Stimulated activated CD4-positive, alpha-beta T cell treated with anti-CD3 and anti-CD28 coated beads, Interleukin-4, amount 100 ng/mL, for 1 hour (primary cell): Measurements from ENCODE around the gene TMEM218.
"Not testable (repeated sequence)": the region's sequence is repeated elsewhere in the genome, so short reads cannot be mapped to it uniquely, and the experiment has no call there.

Experiments used
- DNase-seq: peaks from one replicate; pipeline ENCODE4 v3.0.0-alpha.2; 2020

TMEM218 gene

GRCh38 chr11:125073616-125074483, 37.6 kb downstream of the TMEM218 start:
- DNase-seq: no peak

GRCh38 chr11:125072961-125073590, 38.4 kb downstream of the TMEM218 start:
- no peak for DNase-seq

- DNase-seq: no peak
Measured at GRCh38 chr11:125072218-125072960, 39.0 kb downstream of the TMEM218 start.

- DNase-seq: no peak
Measured at GRCh38 chr11:125071846-125072217, 39.6 kb downstream of the TMEM218 start.

DNA sequence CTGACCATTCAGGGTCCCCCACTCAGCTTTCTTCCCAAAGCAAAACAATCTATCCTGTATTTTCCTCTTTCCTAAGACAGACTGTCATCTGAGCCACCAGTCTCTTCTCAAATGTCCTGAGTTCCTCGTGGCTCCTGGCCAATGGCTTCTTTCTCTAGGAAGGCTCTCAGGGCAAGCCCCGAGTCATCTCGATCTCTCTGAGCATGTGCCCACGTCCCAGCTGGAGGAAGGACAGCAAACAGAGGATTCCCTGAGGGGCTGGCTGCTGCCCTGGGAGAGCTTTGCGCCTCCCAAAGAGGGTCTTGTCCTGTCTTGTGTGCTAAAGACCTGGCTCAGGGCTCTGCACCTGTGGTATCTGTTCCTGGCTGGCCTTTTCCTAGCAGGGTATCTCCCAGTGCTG, 40.0 kb downstream of the TMEM218 start:
- no peak for DNase-seq

GRCh38 chr11:125070699-125071254, 40.6 kb downstream of the TMEM218 start:
- no peak for DNase-seq

DNA sequence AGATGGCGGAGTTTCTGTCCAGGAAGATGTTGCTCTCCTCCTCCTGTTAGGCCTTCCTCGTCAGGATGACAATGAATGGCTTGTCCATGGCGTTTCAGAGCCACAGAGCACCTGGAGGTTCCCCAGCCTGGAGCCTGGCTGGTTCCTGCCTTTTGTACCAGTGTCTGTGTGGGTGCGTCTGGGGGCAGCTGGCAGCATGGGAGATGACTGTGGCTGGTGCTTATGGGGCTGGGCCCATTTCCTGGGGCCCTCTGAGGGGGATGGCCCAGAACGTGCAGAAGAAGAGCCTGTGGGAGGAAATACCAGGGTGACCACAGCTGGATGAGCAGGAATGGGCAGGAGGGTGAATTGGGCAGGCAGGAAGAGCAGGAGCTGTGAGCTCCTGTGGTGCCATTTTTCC, 41.6 kb downstream of the TMEM218 start:
- no peak for DNase-seq

DNA sequence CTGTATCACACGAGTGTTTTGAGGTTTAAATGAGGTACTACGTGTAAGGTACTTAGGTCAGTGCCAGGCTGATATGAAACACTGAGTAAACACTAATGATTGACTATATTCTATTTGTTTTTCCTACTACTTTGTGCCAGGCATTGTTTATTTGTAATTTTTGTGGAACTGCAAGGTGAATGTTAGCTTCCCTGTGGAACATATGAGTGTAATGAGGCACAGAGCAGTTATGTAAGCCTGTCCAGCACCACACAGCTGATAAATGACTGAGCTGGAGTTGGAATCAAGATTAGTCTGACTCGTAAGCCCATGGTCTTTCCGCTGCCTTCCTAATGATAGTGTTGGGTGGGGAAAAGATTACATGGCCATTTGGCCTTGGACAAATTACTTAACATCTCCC, 42.4 kb downstream of the TMEM218 start:
- no peak for DNase-seq

DNA sequence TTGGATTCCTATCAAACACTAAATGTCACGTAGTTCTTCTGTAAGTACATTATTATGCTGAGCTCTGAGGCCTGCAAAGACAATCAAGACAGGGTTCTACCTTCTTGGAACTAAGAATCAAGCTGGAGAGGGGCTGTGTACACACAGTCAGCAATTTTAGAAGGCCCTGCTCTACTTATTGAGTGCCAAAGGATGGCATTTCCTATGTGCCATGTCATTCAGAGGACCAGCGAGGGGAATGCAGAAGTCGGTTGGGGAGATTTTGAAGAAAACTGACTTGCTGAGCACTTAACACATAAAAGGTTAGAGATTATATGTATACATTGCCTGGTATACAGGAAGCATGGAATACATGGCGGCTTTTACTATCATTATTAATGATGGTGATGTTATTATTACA, 43.1 kb downstream of the TMEM218 start:
- DNase-seq: no peak

GRCh38 chr11:125064070-125064469, 47.4 kb downstream of the TMEM218 start:
- no peak for DNase-seq

DNA sequence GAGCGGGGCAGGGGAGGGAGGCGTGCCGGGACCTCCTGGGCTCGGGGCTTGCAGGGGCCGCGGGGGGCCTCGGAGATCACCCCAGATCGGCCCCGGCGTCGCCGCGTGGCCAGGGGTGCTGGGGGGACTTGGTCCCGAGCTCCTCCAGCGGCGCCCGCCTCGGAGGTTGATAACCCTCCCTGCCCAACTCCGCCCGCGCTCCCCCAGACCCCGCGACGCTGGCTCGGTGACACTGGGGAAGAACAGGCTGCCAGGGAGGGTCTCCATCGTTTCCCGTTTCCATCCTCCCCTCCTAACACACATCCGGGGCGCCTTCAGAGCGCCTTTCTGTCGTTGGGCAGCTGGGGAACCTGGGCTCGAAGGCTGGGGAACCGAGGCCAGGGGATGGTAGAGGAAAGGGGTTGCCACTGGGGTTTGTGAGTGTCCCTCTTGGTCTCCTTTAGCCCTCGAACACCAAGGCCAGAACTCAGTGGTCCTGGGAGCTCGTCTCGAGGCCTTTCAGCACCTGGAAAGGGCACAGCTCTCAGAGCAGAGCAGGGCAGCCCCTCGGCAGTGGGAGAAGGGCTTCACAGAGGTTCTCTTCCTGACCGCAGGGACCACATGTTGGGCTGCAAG, 47.9 kb downstream of the TMEM218 start:
- no peak for DNase-seq

GRCh38 chr11:125062931-125063428, 48.4 kb downstream of the TMEM218 start, which contains the start of gene SLC37A2:
TSS of gene SLC37A2 (plus strand) at chr11:125063305. CDS start at chr11:125063368, 63 bp downstream.
- peak; percentile 34 for DNase-seq

DNA sequence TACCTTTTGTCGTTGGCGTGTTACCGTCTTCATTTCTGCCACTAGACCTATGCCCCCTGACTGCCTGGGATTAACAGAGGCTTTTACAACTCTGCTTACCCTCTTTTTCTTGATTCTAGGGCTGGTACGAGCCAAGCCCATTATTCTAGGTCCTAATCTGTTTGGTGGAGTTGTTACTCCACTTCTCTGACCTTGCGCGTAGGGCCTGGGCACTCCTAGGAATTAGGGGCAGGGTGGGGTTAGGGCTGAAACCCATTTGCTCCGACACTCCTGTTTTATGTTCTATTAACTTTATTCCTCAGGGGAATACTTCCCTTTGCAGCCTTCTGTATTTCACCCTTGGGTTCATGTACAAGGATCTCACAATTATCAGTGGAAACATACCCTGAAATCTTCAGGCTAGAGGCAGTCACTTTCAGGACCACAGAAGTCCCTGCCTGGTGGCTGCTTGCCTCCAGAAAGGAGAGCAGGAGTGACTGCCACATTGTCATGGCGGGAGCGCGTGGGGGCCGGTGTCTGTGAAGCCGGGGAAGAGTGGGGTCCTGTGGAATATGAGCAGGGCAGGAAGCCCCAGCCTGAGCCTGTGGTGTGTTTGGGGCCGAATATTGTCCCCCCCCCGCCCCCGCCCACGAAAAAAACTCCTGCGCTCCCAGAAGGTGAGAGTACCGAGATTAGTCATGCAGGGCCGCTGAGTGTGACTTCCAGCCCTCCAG, 49.1 kb downstream of the TMEM218 start:
- no peak for DNase-seq

DNA sequence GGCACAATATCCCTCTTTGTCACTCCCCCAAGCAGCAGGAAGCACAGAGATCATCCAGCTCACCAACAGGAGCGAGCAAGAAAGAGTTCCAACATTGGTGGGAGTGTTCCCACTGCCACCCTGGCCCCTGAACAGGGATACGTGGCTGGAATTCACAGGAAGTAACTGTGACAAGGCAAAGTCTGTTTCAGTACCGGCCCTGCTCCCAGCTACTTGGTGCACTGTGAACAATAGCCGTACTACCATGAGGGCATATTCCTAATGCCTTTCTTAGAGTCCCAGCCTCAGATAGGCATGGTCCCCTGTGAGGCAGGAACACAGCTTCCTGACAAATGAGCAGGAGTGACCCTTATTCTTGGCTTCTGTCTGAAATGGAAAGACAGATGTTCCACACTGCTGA, 50.1 kb downstream of the TMEM218 start:
- no peak for DNase-seq

DNA sequence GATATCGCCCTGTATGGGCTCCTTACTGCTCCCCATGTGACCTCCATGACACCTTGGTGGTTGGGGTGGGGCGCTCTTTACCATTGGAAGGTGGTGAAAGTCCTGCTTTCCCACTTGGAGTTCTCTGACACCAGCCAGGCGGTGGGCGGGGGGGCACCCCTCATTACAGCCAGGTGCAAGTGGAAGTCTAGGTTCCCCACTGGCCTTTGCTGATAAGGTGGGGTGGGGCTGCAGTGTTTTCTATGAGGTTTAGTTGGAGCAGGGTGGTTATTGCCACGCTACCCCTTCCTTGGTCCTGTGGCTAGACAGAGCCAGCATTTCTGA, 53.8 kb downstream of the TMEM218 start:
- no peak for DNase-seq

DNA sequence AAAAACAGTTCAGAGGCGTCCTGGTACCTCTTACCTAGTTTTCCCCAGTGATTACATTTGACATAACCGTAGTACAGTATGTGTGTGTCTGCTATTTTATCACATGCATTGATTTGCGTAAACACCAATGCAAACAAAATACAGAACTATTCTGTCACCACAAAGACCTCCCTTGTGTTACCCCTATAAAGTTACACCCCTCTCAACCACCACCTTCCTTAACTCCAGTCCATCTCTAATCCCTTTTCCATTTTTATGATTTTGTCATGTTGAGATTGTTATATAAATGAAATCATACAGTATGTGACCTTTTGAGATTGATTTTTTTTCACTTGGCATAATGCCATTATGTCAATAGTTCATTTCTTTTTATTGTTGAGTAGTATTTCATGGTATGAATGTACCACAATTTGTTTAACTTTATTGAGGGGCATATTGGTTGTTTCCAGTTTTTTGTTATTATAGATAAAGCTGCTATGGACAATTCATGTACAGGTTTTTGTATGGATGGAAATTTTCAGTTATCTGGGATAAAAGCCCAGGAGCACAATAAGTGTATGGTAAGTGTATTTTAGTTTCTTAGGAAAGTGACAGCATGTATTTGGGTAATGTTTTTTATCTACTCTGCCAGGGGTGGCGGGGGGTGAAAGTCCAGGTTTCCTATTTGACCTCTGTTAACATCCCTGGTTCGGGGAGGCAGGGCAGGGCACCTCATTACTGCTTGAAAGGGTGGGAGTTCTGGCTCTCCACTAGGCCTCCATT, 54.3 kb downstream of the TMEM218 start:
- DNase-seq: no peak

GRCh38 chr11:125056111-125056510, 55.3 kb downstream of the TMEM218 start:
- DNase-seq: not testable (repeated sequence)

DNA sequence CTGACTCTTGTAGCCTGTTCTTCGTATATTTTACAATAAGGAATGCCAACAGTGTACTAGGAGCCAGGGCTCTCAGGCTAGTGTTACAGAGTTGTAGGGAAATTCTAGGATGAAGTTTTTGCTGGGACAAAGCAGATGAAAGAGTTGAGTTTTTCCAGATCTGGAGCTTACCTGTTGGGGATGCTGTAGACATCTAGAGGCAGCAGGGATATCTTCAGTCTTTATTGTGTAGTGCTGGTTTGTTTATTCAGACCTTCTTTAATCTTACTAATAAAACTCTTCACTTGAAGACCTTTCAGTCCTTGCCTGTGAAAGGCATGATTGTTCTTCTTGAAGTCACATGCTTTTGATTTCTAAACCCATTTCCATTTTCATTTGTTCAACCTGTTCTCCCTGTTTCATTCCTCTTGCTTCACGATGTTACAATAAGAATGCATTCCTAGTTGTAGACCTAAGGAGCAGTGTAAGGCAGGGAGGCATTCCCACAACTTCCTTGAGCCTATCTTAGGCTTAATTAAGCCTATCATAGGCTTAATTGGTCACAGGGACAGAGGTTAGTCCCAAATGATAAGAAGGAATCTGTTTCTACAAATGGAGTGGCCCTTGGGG, 56.2 kb downstream of the TMEM218 start:
- no peak for DNase-seq

DNA sequence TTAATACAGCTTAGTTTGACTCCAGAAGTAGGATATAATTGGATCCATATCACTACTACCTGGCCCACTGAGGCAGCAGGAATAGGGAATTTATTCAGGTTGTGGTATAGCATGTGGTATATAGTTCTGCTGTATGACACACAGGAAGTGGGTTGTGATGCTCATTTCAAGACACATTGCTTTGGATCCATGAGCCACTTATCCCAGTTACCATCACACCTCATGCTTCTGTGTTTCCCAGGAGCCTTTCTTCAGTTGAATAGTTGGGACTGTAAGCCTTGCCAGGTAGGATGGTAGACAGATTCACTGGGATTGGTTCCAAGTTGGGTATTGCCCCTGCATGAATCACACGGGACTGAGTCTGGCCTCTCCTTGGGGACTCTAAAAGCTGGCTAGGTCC, 58.3 kb downstream of the TMEM218 start:
- no peak for DNase-seq

GRCh38 chr11:125052047-125052446, 59.4 kb downstream of the TMEM218 start:
- DNase-seq: no peak
